ENCODE results near the gene EMP2. TPM values are rescaled to one million over a fixed set of nuclear protein-coding genes. Genes with fewer than 3 reads are reported as not detected.

The EMP2 gene
- total RNA-seq, 2 experiments from 2014 or later: not detected

GRCh38 chr16:10485698-10486382 lies 94.6 kb downstream of the EMP2 start:
- Mint-ChIP-seq H3K9me3 (peaks cover 30% of the 10 kb centered on the region), H3K4me1 (no peaks in the 10 kb centered on the region), H3K4me3 (no peak overlapping the region), H3K27ac (no peak overlapping the region), H3K36me3 (peaks cover 32% of the 10 kb centered on the region), H3K27me3 (no peaks in the 10 kb centered on the region)
- DNase-seq: no peak

- no peak for DNase-seq
- no peaks in the 10 kb centered on the region for H3K27me3 Mint-ChIP-seq
- no peak overlapping the region for H3K4me3 Mint-ChIP-seq
- H3K36me3 Mint-ChIP-seq: peaks cover 39% of the 10 kb centered on the region
- peaks cover 34% of the 10 kb centered on the region for H3K9me3 Mint-ChIP-seq
- no peak overlapping the region for H3K27ac Mint-ChIP-seq
- no peaks in the 10 kb centered on the region for H3K4me1 Mint-ChIP-seq
Observed at GRCh38 chr16:10485159-10485558, 95.2 kb downstream of the EMP2 start.

DNA sequence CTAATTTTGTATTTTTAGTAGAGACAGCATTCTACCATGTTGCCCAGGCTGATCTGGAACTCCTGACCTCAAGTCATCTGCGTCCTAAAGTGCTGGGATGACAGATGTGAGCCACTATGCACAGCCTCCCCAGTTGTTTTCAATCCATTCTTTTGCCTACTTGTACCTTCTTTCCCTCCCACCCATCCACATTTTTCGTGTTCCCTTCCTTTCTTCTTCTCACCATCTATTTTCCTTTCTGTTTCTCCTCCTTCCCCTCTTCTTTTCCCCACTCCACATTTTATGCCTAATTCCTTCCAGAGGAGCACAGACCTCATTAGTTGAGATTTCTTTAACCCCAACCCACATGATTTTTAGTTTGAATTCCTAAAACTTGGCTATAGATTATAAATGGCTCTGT lies 100.2 kb downstream of the EMP2 start:
- H3K27me3 Mint-ChIP-seq: no peaks in the 10 kb centered on the region
- H3K9me3 Mint-ChIP-seq: peaks cover 32% of the 10 kb centered on the region
- H3K4me3 Mint-ChIP-seq: no peak overlapping the region
- no peaks in the 10 kb centered on the region for H3K4me1 Mint-ChIP-seq
- peaks cover 62% of the 10 kb centered on the region for H3K36me3 Mint-ChIP-seq
- no peak for DNase-seq
- no peak overlapping the region for H3K27ac Mint-ChIP-seq

Other genes starting within 250 kb of the EMP2 start
- gene ATF7IP2, start 194.5 kb downstream of the EMP2 start, total RNA-seq: 10 to 100 TPM; 19.4 to 20.3 TPM
- gene TEKT5, start 114.3 kb upstream of the EMP2 start, total RNA-seq: not detected
- 10 to 100 TPM; 24.3 to 26.7 TPM for gene NUBP1, start 163.2 kb upstream of the EMP2 start, total RNA-seq
- not detected for gene TVP23A, start 238.2 kb upstream of the EMP2 start, total RNA-seq

Measured in activated naive CD8-positive, alpha-beta T cell treated with anti-CD3 and anti-CD28 coated beads for 36 hours (primary cell).